Esophagus muscularis mucosa (tissue), 4 donors: Measurements from ENCODE around the gene HSDL1. TPM values are rescaled to one million over a fixed set of nuclear protein-coding genes. Genes with fewer than 3 reads are reported as not detected.

Source experiments
- DNase-seq: peaks from one replicate; pipeline ENCODE4 v3.0.0-alpha.2; 2017; ENCODE audit errors: extremely low spot score
- H3K27ac ChIP-seq, 4 donors: fragments of 200-600 bp; sonication (generic); replicated peaks in 1 of 4; 1 replicate in 3 of 4; 2 replicates in 1 of 4; pipeline ENCODE4 v1.5.1; 2016 to 2019; ENCODE audit warnings: mild to moderate bottlenecking in 1 of 4
- H3K27me3 ChIP-seq, 4 donors: fragments of 200-600 bp; sonication (generic); one replicate each; pipeline versions ENCODE4 v1.5.1 to v1.6.0; 2016 to 2019
- H3K36me3 ChIP-seq, 4 donors: fragments of 200-600 bp; sonication (generic); one replicate each; pipeline ENCODE4 v1.5.1; 2016 to 2019
- H3K4me1 ChIP-seq, 4 donors: fragments of 200-600 bp; sonication (generic); one replicate each; pipeline ENCODE4 v1.5.1; 2016 to 2019
- H3K4me3 ChIP-seq, 4 donors: fragments of 200-600 bp; sonication (generic); 1 replicate in 2 of 4; 2 replicates in 2 of 4; pipeline ENCODE4 v1.5.1; 2016 to 2019; ENCODE audit warnings: mild to moderate bottlenecking in 4 of 4, moderate library complexity in 1 of 4
- H3K9me3 ChIP-seq, 4 donors: fragments of 200-600 bp; sonication (generic); 1 replicate in 3 of 4; 2 replicates in 1 of 4; pipeline ENCODE4 v1.5.1; 2016 to 2019
- CTCF ChIP-seq, 3 experiments: fragments of 200-600 bp in 2 of 3; fragments of 450-650 bp in 1 of 3; sonication (generic) in 2 of 3; IDR thresholded peaks; one replicate each; pipeline ENCODE4 v1.5.1; 2017 to 2019; ENCODE audit warnings: antibody characterized with exemption in 3 of 3, mild to moderate bottlenecking in 2 of 3, moderate library complexity in 1 of 3
- EP300 ChIP-seq: sonication (generic); formaldehyde crosslinking; IDR thresholded peaks from one replicate; pipeline ENCODE4 v1.6.1; 2017; ENCODE audit warnings: antibody characterized with exemption
- POLR2A ChIP-seq: fragments of 450-650 bp; IDR thresholded peaks from one replicate; pipeline ENCODE4 v1.6.1; 2017; ENCODE audit warnings: antibody characterized with exemption, moderate library complexity, mild to moderate bottlenecking, low read depth
- POLR2AphosphoS5 ChIP-seq, 2 donors: sonication (generic); formaldehyde crosslinking; IDR thresholded peaks; one replicate each; pipeline ENCODE4 v1.6.1; 2017; ENCODE audit warnings: antibody characterized with exemption in 2 of 2
- WGBS: methylation state at CpG from one replicate; pipeline ENCODE4 v1.1.5; 2018; 5-methylcytosine and 5-hydroxymethylcytosine counted together
- intact Hi-C: fragments of 100-400 bp; cut with DNase I; formaldehyde crosslinking; loops from one replicate; pipeline ENCODE4 v1.15.1; 2023
- total RNA-seq, 4 donors: library from RNA; depleted of rRNA; stranded (reverse); fragments of >200 nt; gene quantifications; one replicate each; pipeline versions ENCODE4 v1.1.0 to v1.2.1, GENCODE V29; 2016

Gene HSDL1
- total RNA-seq, 4 donors from 2014 or later: 7.1 to 14.6 (median 11.4) TPM

- H3K9me3 ChIP-seq: no peaks in the 10 kb centered on the region
- TF ChIP-seq EP300: no peak
- TF ChIP-seq CTCF (IDR thresholded peaks at IDR 0.05): no peak
- TF ChIP-seq POLR2AphosphoS5 (IDR thresholded peaks at IDR 0.05): no peak
- TF ChIP-seq POLR2A: no peak
- no peak for DNase-seq
- no peak overlapping the region for H3K27ac ChIP-seq
- no peaks in the 10 kb centered on the region for H3K36me3 ChIP-seq
- WGBS: 80% methylated on average over 8 of the region's 10 CpGs
- peaks cover 0 to 32% (median 5%) of the 10 kb centered on the region in 4 donors for H3K27me3 ChIP-seq
- intact Hi-C loops: no loop called here
- H3K4me1 ChIP-seq: no peaks in the 10 kb centered on the region
- H3K4me3 ChIP-seq: no peak overlapping the region
These were observed 16.1 kb upstream of the HSDL1 start for GRCh38 chr16:84161037-84161436.

DNA sequence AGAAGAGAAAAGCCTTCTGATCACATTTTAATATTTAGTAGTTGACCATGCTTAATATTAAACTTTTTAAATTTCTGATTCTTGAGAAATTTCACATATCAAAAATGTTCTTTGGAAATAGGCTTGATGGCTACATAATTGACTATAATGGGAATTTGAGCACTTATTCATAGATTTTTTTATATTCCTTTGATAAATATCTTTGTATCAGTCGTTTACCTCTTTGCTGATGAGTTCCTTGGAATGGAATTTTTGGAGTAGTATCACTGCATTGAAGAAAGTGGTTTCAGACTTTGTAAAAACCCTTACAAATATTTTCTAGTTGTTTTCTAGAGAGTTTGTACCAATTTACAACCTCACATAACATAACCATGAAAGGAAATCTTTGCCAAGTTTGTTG, 14.8 kb upstream of the HSDL1 start:
- no peaks in the 10 kb centered on the region for H3K36me3 ChIP-seq
- TF ChIP-seq POLR2A (no peak), POLR2AphosphoS5 (IDR thresholded peaks at IDR 0.05) (no peak), CTCF (IDR thresholded peaks at IDR 0.05) (no peak), EP300 (no peak)
- H3K4me3 ChIP-seq: no peak overlapping the region
- intact Hi-C loops: no loop called here
- H3K4me1 ChIP-seq: no peaks in the 10 kb centered on the region
- WGBS: 64% methylated on average over 1 of the region's 1 CpG
- DNase-seq: no peak
- H3K27me3 ChIP-seq: peaks cover 0 to 35% (median 5%) of the 10 kb centered on the region in 4 donors
- no peaks in the 10 kb centered on the region for H3K9me3 ChIP-seq
- no peak overlapping the region for H3K27ac ChIP-seq

DNA sequence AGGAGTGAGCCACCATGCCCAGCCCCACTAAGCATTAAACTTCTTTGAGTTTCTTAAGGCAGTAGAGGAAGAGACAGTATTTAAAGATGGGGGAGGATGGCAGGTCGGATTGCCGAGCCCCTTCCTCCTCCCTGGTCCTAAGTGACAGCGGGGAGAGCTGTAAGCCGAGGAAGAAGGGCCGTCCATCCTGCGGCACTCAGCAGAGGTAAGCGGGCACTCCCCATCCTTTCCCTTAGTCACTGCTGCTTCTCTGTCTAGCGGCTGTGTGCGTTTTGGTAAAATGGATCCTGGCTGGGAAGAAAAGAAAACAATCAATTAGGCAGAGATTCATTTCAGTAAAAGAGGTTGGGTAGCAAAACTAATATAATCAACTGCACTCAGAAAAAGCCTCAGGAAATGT, 14.0 kb upstream of the HSDL1 start:
- H3K27me3 ChIP-seq: peaks cover 0 to 35% (median 5%) of the 10 kb centered on the region in 4 donors
- DNase-seq: no peak
- no peak overlapping the region for H3K4me3 ChIP-seq
- H3K4me1 ChIP-seq: no peaks in the 10 kb centered on the region
- WGBS: 19% methylated on average over 9 of the region's 9 CpGs
- no peaks in the 10 kb centered on the region for H3K36me3 ChIP-seq
- no peak overlapping the region for H3K27ac ChIP-seq
- H3K9me3 ChIP-seq: no peaks in the 10 kb centered on the region
- no peak for TF ChIP-seq CTCF (IDR thresholded peaks at IDR 0.05)
- no peak for TF ChIP-seq POLR2AphosphoS5 (IDR thresholded peaks at IDR 0.05)
- no peak for TF ChIP-seq EP300
- no peak for TF ChIP-seq POLR2A
- intact Hi-C loops: no loop called here

DNA sequence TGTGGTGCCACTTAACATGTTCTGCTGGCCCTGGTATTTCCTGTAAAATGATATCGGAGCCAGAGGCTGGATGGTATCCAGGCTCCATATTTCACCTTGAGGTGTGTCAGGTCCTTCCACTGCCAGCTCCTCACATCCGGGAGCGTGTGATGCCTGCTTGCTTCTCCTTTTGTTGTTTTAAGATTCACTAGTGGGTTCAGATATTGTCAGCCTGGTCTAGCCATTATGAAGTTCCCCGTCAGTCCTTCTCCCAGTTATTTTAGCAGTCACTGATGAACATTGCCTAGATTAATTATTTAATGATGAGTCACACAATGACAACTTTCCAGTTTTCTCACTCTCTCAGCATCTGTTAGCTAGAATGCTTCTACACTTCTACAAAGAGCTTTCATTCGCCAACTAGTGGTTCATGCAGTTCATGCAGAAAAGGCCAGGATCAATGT, 11.4 kb upstream of the HSDL1 start:
- WGBS: 70% methylated on average over 5 of the region's 5 CpGs
- Histone ChIP-seq H3K27me3 (peaks cover 0 to 22% (median 3%) of the 10 kb centered on the region in 4 donors), H3K4me1 (no peaks in the 10 kb centered on the region), H3K9me3 (no peaks in the 10 kb centered on the region), H3K27ac (no peak overlapping the region), H3K4me3 (no peak overlapping the region), H3K36me3 (no peaks in the 10 kb centered on the region)
- intact Hi-C loops: no loop called here
- TF ChIP-seq EP300 (no peak), CTCF (IDR thresholded peaks at IDR 0.05) (no peak), POLR2A (no peak), POLR2AphosphoS5 (IDR thresholded peaks at IDR 0.05) (no peak)
- no peak for DNase-seq

DNA sequence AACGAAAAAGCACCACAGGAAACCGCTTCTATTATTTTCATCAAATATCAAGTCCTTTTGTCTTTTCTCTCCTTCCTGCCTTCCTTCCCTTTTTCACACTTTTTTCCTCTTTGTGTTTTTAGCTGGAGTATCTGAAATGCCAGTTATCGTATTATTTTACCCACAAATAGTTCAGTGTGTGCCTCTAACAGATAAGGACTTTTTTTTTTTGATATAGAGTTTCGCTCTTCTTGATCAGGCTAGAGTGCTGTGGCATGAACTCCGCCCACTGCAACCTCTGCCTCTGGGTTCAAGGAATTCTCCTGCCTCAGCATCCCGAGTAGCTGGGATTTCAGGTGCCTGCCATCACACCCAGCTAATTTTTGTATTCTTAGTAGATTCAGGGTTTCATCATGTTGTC, 10.8 kb upstream of the HSDL1 start:
- no peaks in the 10 kb centered on the region for H3K9me3 ChIP-seq
- peaks cover 0 to 21% (median 2%) of the 10 kb centered on the region in 4 donors for H3K27me3 ChIP-seq
- H3K36me3 ChIP-seq: no peaks in the 10 kb centered on the region
- H3K4me3 ChIP-seq: no peak overlapping the region
- WGBS: 89% methylated on average over 6 of the region's 6 CpGs
- no peaks in the 10 kb centered on the region for H3K4me1 ChIP-seq
- no peak for DNase-seq
- intact Hi-C loops: no loop called here
- no peak overlapping the region for H3K27ac ChIP-seq
- TF ChIP-seq POLR2A (no peak), CTCF (IDR thresholded peaks at IDR 0.05) (no peak), POLR2AphosphoS5 (IDR thresholded peaks at IDR 0.05) (no peak)
